Osteocyte (in vitro differentiated cells): ENCODE measurements around the gene HOXD11. TPM values are rescaled to one million over a fixed set of nuclear protein-coding genes. Genes with fewer than 3 reads are reported as not detected.
A peak's percentile ranks its signal among the peaks of the same experiment; 100 is the strongest.

Experiments
- DNase-seq: peaks from one replicate; pipeline ENCODE4 v3.0.0; 2021; ENCODE audit warnings: mixed read lengths; ENCODE audit not compliant: unreplicated experiment; ENCODE audit errors: extremely low spot score
- H3K27ac Mint-ChIP-seq: one replicate; pipeline ENCODE4 v1.8.0; 2021; ENCODE audit warnings: mild to moderate bottlenecking, mixed read lengths; ENCODE audit not compliant: unreplicated experiment
- H3K27me3 Mint-ChIP-seq: one replicate; pipeline ENCODE4 v1.8.0; 2021; ENCODE audit warnings: mixed read lengths; ENCODE audit not compliant: unreplicated experiment
- H3K36me3 Mint-ChIP-seq: one replicate; pipeline ENCODE4 v1.8.0; 2021; ENCODE audit warnings: mixed read lengths; ENCODE audit not compliant: unreplicated experiment
- H3K4me1 Mint-ChIP-seq: one replicate; pipeline ENCODE4 v1.8.0; 2021; ENCODE audit warnings: mixed read lengths; ENCODE audit not compliant: unreplicated experiment
- H3K4me3 Mint-ChIP-seq: one replicate; pipeline ENCODE4 v1.8.0; 2021; ENCODE audit warnings: mild to moderate bottlenecking, moderate library complexity, mixed read lengths; ENCODE audit not compliant: unreplicated experiment
- H3K9me3 Mint-ChIP-seq: one replicate; pipeline ENCODE4 v1.8.0; 2021; ENCODE audit warnings: mixed read lengths; ENCODE audit not compliant: unreplicated experiment
- total RNA-seq: library from RNA; stranded (reverse); gene quantifications from 2 replicates; pipeline ENCODE4 v1.2.1, GENCODE V29; 2021
- TF ChIP-seq, protein P1 (sequence below): fragments of 200-600 bp; sonication (generic); IDR thresholded peaks from 2 replicates; pipeline ENCODE4 v1.5.0; 2021; ENCODE audit warnings: antibody characterized with exemption, mild to moderate bottlenecking, moderate library complexity

The HOXD11 gene
- total RNA-seq, 1 donor from 2014 or later, result not detected

DNA sequence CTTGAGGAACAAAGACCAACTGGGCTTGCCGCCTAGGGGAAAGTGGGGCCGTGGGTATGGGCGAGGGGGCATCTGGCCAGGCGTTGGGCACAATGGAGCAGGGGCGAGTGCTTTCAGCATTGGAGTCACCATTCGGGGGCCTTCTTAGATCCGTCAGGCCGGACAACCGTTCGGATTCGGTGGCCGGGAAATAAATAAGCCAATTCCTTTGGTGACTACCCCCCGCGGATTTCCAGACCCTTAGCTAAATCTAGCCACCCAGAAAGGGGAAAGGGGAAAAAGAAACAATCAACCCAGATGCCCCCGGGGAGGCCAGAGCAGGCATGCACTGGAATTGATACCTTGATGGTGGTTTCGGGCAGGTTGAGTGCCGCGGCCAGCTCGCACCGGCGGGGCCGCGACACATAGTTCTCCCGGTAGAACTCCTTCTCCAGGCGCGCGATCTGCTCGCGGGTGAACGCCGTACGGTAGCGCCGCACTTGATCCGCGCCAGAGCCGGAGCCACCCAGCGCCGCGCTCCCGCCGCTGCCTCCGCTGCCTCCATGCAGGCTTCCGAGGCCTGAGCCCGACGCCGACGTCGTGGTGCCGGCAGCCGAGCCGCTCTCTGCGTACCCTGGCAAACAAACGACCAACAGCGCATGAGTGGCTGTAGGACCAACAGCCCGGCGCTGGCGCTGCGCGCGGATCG lies 25.1 kb upstream of the HOXD11 start:
- TF ChIP-seq, protein P1, sequence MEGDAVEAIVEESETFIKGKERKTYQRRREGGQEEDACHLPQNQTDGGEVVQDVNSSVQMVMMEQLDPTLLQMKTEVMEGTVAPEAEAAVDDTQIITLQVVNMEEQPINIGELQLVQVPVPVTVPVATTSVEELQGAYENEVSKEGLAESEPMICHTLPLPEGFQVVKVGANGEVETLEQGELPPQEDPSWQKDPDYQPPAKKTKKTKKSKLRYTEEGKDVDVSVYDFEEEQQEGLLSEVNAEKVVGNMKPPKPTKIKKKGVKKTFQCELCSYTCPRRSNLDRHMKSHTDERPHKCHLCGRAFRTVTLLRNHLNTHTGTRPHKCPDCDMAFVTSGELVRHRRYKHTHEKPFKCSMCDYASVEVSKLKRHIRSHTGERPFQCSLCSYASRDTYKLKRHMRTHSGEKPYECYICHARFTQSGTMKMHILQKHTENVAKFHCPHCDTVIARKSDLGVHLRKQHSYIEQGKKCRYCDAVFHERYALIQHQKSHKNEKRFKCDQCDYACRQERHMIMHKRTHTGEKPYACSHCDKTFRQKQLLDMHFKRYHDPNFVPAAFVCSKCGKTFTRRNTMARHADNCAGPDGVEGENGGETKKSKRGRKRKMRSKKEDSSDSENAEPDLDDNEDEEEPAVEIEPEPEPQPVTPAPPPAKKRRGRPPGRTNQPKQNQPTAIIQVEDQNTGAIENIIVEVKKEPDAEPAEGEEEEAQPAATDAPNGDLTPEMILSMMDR, result no peak
- H3K4me3 Mint-ChIP-seq, result no peak overlapping the region

DNA sequence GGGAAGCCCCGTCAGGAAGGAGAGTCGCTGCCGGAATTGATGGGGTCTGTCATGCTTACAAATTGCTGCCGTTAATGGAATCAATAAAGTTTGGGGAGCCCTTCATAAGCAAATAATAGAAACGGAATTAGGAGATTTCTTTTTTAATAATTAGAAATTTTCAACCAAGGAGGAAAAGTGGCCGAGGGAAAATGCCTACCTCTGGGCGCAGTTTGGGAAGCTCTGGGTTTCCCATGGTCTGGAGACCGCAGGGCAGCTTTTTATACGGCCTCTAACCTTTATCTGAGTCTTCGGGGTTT lies 24.6 kb upstream of the HOXD11 start:
- TF ChIP-seq, protein P1, result no peak
- Mint-ChIP-seq H3K9me3 (no peaks in the 10 kb centered on the region), H3K4me3 (no peak overlapping the region), H3K27ac (no peak overlapping the region), H3K36me3 (no peaks in the 10 kb centered on the region), H3K27me3 (peaks cover 84% of the 10 kb centered on the region), H3K4me1 (peaks cover 27% of the 10 kb centered on the region)
- DNase-seq, result no peak

More for the DNA sequence above, 25.1 kb upstream of the HOXD11 start:
- Mint-ChIP-seq H3K36me3 (no peaks in the 10 kb centered on the region), H3K27me3 (peaks cover 84% of the 10 kb centered on the region), H3K27ac (no peak overlapping the region), H3K9me3 (no peaks in the 10 kb centered on the region), H3K4me1 (peaks cover 27% of the 10 kb centered on the region)
- DNase-seq, result no peak

DNA sequence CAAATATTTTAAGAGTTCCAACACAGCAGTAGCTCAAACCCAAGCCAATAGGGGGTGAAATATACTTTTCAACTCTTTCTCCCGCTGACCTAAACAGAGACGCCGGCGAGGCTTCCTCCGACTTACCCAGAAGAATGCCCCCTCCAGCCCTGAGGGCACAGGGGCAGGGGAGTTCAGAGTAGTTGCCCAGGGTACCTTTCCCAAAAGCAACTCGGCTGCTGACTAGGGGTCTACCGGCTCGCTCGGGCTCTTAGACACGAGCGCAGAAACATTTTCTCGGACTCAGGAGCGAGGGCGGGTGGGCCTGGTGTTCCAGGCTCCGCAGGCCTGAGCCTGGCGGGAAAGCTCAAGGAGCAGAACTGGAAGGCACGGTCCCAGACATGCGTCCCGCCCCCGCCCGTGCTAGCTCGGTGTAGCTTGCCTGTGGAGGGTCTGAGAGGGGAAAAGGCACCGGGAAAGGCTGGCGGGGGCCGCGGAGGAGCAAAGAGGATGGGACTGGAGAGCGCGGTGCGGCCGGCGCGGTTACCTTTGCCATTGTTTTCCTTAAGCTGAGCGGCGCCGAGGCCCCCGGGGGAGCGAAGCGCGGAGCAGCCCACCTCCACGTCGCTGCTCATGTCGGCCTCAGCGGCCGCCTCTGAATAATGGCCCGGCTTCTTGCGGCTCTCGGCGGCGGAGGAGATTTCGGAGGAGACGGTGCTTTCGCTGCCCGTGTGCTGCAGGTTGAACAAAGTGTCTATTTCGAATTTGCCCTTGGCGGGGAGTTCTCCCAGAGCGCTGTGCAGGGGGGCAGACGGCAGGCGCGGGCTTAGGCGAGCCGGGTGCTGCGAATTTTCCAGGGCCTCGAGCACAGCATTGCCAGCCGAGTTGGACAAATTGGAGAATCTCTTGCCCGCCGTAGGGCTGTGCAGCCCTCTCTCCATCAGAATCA lies 24.0 kb upstream of the HOXD11 start:
- no peak overlapping the region for H3K4me3 Mint-ChIP-seq
- H3K27me3 Mint-ChIP-seq, result peaks cover 87% of the 10 kb centered on the region
- no peak for DNase-seq
- peak overlapping the region; percentile 16 for H3K27ac Mint-ChIP-seq
- peaks cover 29% of the 10 kb centered on the region for H3K4me1 Mint-ChIP-seq
- H3K9me3 Mint-ChIP-seq, result no peaks in the 10 kb centered on the region
- no peaks in the 10 kb centered on the region for H3K36me3 Mint-ChIP-seq
- TF ChIP-seq, protein P1, result no peak

DNA sequence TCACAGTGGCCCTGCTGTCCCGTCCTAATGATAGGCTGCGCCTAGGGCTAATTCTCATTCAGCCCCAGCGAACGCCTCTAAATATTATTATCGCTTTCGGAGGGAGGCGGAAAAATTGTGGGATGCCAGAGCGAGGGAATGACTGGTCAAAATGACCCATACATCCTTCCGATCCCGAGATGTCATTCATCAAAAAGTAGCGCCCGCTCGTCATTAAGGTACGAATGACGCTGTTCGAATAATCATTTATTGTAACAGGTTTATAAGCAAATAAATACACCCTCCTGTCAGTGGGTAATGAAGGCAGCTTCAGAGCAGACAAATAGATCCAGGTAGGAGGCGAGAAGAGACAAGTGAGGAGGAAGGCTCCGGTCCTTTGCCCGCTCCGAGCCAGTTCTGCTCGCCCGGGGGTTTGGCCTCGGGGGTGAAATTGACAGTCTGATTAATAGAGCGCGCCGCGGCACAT lies 23.3 kb upstream of the HOXD11 start, which contains the start of gene EVX2:
EVX2 (minus strand) TSS at position 167 of the 466 bp plus-strand sequence. CDS start 186 bp downstream, outside the sequence.
- peaks cover 87% of the 10 kb centered on the region for H3K27me3 Mint-ChIP-seq
- TF ChIP-seq, protein P1, result no peak
- H3K36me3 Mint-ChIP-seq, result no peaks in the 10 kb centered on the region
- H3K9me3 Mint-ChIP-seq, result no peaks in the 10 kb centered on the region
- H3K4me3 Mint-ChIP-seq, result no peak within 1 kb of the TSS
- peaks cover 33% of the 10 kb centered on the region for H3K4me1 Mint-ChIP-seq
- peak within 1 kb of the TSS; percentile 16 for H3K27ac Mint-ChIP-seq
- no peak for DNase-seq

DNA sequence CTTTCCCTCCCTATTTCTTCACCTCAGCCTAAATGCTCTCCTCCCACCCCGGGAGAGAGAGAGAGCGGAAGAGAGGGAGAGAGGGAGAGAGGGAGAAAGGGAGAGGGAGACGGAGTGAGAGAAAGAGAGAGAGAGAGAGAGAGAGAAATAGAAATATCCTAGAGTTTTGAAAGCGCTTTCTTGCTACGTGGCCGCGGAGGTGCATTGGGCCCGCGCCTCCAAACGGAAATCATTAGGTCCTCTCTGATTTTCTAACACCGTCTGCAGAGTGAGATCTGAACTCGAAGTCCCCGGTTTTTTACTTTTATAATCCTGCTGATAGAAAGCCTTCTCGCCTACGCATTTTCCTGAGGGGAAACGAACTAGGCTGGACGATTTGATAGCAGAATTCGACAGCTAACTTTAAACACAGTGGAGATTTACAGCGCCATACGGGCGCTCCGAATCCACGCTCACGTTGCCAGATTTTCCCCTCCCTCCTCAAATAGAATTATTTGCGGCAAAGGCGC lies 22.4 kb upstream of the HOXD11 start:
- Mint-ChIP-seq H3K27me3 (peaks cover 87% of the 10 kb centered on the region), H3K9me3 (no peaks in the 10 kb centered on the region), H3K36me3 (no peaks in the 10 kb centered on the region), H3K4me1 (peaks cover 26% of the 10 kb centered on the region), H3K27ac (no peak overlapping the region), H3K4me3 (no peak overlapping the region)
- TF ChIP-seq, protein P1, result no peak
- no peak for DNase-seq
